Measurements from ENCODE around the gene SMCO4.

The SMCO4 gene

DNA sequence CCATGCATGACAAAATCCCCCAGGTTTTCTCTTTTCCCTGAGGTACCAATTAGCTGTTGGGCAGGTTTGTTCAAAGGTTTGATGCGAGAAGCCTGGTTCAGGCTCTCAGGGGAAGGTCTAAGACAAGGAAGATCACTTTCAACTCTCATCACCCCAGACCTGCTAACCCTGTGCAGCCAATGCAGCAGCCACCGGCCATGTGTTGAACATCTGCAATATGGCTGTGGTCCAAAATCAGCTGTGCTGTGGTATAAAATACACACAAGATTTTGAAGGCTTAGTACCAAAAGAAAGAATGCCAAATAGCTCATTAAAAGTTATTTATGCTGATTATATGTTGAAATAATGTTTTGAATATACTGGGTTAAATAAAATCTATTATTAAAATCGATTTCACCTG is 58.5 kb downstream of the SMCO4 start:
- TF ChIP-seq, protein P1, sequence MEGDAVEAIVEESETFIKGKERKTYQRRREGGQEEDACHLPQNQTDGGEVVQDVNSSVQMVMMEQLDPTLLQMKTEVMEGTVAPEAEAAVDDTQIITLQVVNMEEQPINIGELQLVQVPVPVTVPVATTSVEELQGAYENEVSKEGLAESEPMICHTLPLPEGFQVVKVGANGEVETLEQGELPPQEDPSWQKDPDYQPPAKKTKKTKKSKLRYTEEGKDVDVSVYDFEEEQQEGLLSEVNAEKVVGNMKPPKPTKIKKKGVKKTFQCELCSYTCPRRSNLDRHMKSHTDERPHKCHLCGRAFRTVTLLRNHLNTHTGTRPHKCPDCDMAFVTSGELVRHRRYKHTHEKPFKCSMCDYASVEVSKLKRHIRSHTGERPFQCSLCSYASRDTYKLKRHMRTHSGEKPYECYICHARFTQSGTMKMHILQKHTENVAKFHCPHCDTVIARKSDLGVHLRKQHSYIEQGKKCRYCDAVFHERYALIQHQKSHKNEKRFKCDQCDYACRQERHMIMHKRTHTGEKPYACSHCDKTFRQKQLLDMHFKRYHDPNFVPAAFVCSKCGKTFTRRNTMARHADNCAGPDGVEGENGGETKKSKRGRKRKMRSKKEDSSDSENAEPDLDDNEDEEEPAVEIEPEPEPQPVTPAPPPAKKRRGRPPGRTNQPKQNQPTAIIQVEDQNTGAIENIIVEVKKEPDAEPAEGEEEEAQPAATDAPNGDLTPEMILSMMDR (conservative IDR thresholded peaks at IDR 0.05; ENCODE audit: control insufficient read depth, insufficient read depth, low read depth, low read length): no peak
- no peak overlapping the region for H3K4me3 ChIP-seq (ENCODE audit: control insufficient read depth, low read depth, low read length)
- DNase-seq (ENCODE audit: low read depth): peak; percentile 74

DNA sequence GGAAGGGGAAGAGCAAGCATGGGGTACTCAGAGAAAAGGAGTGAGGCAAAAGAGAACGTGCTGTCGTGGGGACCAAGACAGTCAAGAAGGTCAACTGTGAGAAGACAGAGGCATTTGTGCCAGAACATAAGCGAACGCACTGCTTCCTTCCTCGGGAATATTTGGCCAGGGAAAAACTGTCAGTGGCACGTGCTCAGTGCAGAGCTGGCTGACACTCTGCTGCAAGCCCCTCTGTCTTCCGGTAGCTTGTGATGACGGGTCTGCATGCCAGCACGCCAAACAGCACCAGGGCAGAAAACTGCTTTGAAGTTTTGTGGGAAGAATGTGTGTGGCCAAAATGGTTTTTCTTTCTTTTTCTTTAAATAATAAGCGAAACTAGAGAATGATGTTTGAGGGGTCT is 60.6 kb downstream of the SMCO4 start:
- DNase-seq (ENCODE audit: low read depth): no peak
- TF ChIP-seq, protein P1 (conservative IDR thresholded peaks at IDR 0.05; ENCODE audit: control insufficient read depth, insufficient read depth, low read depth, low read length): no peak
- H3K4me3 ChIP-seq (ENCODE audit: control insufficient read depth, low read depth, low read length): no peak overlapping the region

GRCh38 chr11:93481696-93482095 is 61.5 kb downstream of the SMCO4 start:
- DNase-seq (ENCODE audit: low read depth): no peak
- TF ChIP-seq, protein P1 (conservative IDR thresholded peaks at IDR 0.05; ENCODE audit: control insufficient read depth, insufficient read depth, low read depth, low read length): no peak

DNA sequence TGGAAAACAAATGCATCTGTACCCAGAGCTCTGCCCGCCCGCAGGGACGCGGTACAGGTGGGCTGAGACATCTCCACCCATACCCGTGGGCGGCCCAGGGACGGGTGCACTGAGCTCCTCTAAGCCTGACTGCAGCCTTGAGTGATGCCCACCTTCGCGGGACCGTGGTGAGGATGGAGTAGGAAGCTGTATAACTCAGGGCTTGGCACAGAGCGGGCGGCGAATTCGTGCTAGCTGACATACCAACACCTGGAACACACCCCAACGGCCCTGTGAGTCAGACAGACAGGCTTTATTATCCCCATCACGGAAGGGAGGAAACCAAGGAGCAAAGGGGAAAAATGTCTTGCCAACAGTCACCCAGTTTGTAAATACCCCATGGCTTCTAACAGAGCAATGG is 61.9 kb downstream of the SMCO4 start:
- TF ChIP-seq, protein P1 (conservative IDR thresholded peaks at IDR 0.05; ENCODE audit: control insufficient read depth, insufficient read depth, low read depth, low read length): no peak
- DNase-seq (ENCODE audit: low read depth): no peak
- no peak overlapping the region for H3K4me3 ChIP-seq (ENCODE audit: control insufficient read depth, low read depth, low read length)

More at GRCh38 chr11:93481696-93482095, 61.5 kb downstream of the SMCO4 start:
- H3K4me3 ChIP-seq (ENCODE audit: control insufficient read depth, low read depth, low read length): no peak overlapping the region

GRCh38 chr11:93480756-93481155 is 62.4 kb downstream of the SMCO4 start:
- TF ChIP-seq, protein P1 (conservative IDR thresholded peaks at IDR 0.05; ENCODE audit: control insufficient read depth, insufficient read depth, low read depth, low read length): no peak
- no peak overlapping the region for H3K4me3 ChIP-seq (ENCODE audit: control insufficient read depth, low read depth, low read length)
- no peak for DNase-seq (ENCODE audit: low read depth)

GRCh38 chr11:93480256-93480655 is 62.9 kb downstream of the SMCO4 start:
- DNase-seq (ENCODE audit: low read depth): no peak
- TF ChIP-seq, protein P1 (conservative IDR thresholded peaks at IDR 0.05; ENCODE audit: control insufficient read depth, insufficient read depth, low read depth, low read length): no peak
- H3K4me3 ChIP-seq (ENCODE audit: control insufficient read depth, low read depth, low read length): no peak overlapping the region

DNA sequence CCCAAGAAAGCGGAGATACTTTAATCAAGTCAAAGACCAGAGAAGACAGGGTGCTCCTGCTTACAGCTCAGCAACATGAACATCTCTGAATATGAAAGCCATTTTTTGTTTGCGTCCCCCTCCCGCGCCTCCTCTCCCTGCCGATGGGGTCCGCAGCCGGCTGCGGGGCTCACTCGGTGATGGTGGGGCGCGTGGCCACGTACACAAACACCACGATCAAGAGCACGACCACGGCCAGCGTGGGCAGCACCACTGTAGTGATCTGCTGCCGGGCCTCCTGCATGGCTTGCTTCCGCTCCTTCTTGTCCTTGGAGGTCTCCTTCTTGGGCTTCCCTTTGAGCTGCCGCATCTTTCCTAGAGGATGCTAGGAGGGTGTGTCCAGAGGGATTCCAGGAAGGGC is 64.3 kb downstream of the SMCO4 start:
- no peak for DNase-seq (ENCODE audit: low read depth)
- H3K4me3 ChIP-seq (ENCODE audit: control insufficient read depth, low read depth, low read length): no peak overlapping the region
- TF ChIP-seq, protein P1 (conservative IDR thresholded peaks at IDR 0.05; ENCODE audit: control insufficient read depth, insufficient read depth, low read depth, low read length): no peak
